Smooth muscle cell (in vitro differentiated cells): ENCODE measurements around the gene BMPER. TPM values are rescaled to one million over a fixed set of nuclear protein-coding genes. Genes with fewer than 3 reads are reported as not detected.

Experiments used
- DNase-seq: peaks from one replicate; lab custom pipeline; 2025; ENCODE audit not compliant: unreplicated experiment; lab: John Stamatoyannopoulos, UW
- H2AFZ ChIP-seq: fragments of 200-600 bp; sonication (generic); 2 replicates; pipeline ENCODE4 v1.6.0; 2016; ENCODE audit warnings: antibody characterized with exemption, low read depth, mild to moderate bottlenecking
- H3F3A ChIP-seq: fragments of 200-600 bp; sonication (generic); 2 replicates; pipeline ENCODE4 v1.6.0; 2017; ENCODE audit warnings: antibody characterized with exemption, low read depth
- H3K27ac ChIP-seq: fragments of 200-600 bp; sonication (generic); 2 replicates; pipeline ENCODE4 v1.5.1; 2016; ENCODE audit warnings: low read depth, mild to moderate bottlenecking
- H3K27me3 ChIP-seq: fragments of 200-600 bp; sonication (generic); 2 replicates; pipeline ENCODE4 v1.6.1; 2016; ENCODE audit warnings: low read depth, mild to moderate bottlenecking
- H3K36me3 ChIP-seq: fragments of 200-600 bp; sonication (generic); 2 replicates; pipeline ENCODE4 v1.5.1; 2016; ENCODE audit warnings: low read depth
- H3K4me1 ChIP-seq: fragments of 200-600 bp; sonication (generic); 2 replicates; pipeline ENCODE4 v1.5.1; 2016; ENCODE audit warnings: low read depth
- H3K4me2 ChIP-seq: fragments of 200-600 bp; sonication (generic); 2 replicates; pipeline ENCODE4 v1.6.0; 2016; ENCODE audit warnings: mild to moderate bottlenecking
- H3K4me3 ChIP-seq: fragments of 200-600 bp; sonication (generic); 2 replicates; pipeline ENCODE4 v1.5.1; 2016; ENCODE audit warnings: mild to moderate bottlenecking
- H3K79me2 ChIP-seq: fragments of 200-600 bp; sonication (generic); 2 replicates; pipeline ENCODE4 v1.6.0; 2016; ENCODE audit warnings: low read depth, mild to moderate bottlenecking
- H3K9ac ChIP-seq: fragments of 200-600 bp; sonication (generic); 2 replicates; pipeline ENCODE4 v1.6.0; 2016; ENCODE audit warnings: low read depth
- H3K9me3 ChIP-seq: fragments of 200-600 bp; sonication (generic); replicated peaks from 2 replicates; pipeline ENCODE4 v1.5.1; 2016; ENCODE audit warnings: low read depth
- H4K20me1 ChIP-seq: fragments of 200-600 bp; sonication (generic); 2 replicates; pipeline ENCODE4 v1.6.0; 2016; ENCODE audit warnings: low read depth
- WGBS: methylation state at CpG from one replicate; pipeline ENCODE4 v1.1.7; 2016; ENCODE audit warnings: low lambda C conversion rate; 5-methylcytosine and 5-hydroxymethylcytosine counted together
- polyA plus RNA-seq: library from polyadenylated mRNA; unstranded; fragments of >200 nt; fragmentation: Nextera tagmentation; extraction: Ambion mirVana; gene quantifications from 2 replicates; pipeline ENCODE4 v1.2.1, GENCODE V29; 2016
- total RNA-seq: library from RNA; depleted of rRNA; stranded (reverse); fragments of >200 nt; gene quantifications from 2 replicates; pipeline ENCODE4 v1.2.3, GENCODE V29; 2014
- TF ChIP-seq, protein P1 (sequence below): fragments of 200-600 bp; sonication (generic); IDR thresholded peaks from 2 replicates; pipeline ENCODE4 v1.5.1; 2017; ENCODE audit warnings: borderline replicate concordance, mild to moderate bottlenecking, antibody characterized with exemption; ENCODE audit not compliant: insufficient read depth, poor library complexity, severe bottlenecking

BMPER gene
- total and polyA plus RNA-seq, 2 experiments from 2014 or later: 3.0 to 21.9 TPM

DNA sequence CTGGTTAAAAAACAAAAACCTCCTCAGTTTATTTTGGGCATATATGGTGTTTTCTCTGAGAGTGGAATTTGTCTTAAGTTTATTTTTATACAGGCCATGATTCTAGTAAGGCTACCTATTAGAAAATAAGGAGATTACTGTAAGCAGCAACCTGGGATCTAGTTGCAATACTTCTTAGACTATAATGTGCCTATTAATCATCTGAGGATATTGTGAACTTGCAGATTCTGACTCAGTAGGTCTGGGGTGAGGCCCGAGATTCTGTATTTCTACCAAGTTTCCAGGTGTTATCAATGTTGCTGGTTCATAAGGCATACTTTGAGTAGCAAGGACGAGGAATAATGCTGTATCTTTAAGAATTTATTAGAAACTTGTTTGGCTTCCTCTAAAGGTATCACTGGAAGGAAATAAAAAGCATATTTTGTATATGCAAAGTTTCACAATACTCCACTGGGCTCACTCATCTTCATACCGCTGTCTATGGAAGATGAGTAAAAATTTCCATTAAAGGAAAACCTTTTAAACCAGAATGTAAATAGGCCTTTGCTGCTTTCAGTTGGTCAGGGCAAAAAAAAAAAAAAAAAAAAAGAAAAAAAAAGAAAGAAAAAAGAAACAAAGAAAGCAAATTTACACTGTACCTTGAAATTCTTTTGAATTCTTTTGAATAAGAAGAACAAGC is 105.8 kb downstream of the BMPER start:
- H4K20me1 ChIP-seq: no peaks in the 10 kb centered on the region
- H3K9ac ChIP-seq: no peak overlapping the region
- no peak overlapping the region for H2AFZ ChIP-seq
- WGBS: 78% methylated on average over 3 of the region's 3 CpGs
- no peaks in the 10 kb centered on the region for H3K27me3 ChIP-seq
- H3K9me3 ChIP-seq: no peaks in the 10 kb centered on the region
- H3K79me2 ChIP-seq: no peaks in the 10 kb centered on the region
- TF ChIP-seq, protein P1, sequence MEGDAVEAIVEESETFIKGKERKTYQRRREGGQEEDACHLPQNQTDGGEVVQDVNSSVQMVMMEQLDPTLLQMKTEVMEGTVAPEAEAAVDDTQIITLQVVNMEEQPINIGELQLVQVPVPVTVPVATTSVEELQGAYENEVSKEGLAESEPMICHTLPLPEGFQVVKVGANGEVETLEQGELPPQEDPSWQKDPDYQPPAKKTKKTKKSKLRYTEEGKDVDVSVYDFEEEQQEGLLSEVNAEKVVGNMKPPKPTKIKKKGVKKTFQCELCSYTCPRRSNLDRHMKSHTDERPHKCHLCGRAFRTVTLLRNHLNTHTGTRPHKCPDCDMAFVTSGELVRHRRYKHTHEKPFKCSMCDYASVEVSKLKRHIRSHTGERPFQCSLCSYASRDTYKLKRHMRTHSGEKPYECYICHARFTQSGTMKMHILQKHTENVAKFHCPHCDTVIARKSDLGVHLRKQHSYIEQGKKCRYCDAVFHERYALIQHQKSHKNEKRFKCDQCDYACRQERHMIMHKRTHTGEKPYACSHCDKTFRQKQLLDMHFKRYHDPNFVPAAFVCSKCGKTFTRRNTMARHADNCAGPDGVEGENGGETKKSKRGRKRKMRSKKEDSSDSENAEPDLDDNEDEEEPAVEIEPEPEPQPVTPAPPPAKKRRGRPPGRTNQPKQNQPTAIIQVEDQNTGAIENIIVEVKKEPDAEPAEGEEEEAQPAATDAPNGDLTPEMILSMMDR: no peak
- H3F3A ChIP-seq: no peaks in the 10 kb centered on the region
- H3K36me3 ChIP-seq: no peaks in the 10 kb centered on the region
- no peak overlapping the region for H3K27ac ChIP-seq
- H3K4me1 ChIP-seq: no peaks in the 10 kb centered on the region
- no peak overlapping the region for H3K4me3 ChIP-seq
- no peak for DNase-seq
- no peak overlapping the region for H3K4me2 ChIP-seq

DNA sequence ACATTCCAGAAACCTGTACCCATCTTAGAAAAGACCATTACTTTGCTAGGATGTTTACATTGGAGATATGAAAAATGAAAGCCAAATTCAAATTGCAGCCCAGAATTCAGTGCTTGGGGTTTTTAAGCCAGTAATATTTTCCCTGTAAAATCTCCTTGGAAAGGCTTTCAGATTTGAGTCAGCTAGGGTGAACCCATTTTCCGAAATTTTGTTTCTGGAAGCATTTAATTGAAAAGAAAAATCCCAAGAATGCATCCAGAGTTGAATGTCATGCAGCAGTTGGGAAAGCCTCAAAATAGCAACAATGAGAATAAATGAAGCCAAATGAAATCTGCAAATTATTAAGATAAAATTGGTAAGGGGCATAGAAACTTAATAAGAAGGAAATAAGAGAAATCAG is 106.4 kb downstream of the BMPER start:
- WGBS: 67% methylated on average over 1 of the region's 1 CpG
- Histone ChIP-seq H3K4me2 (no peak overlapping the region), H3K4me3 (no peak overlapping the region)

DNA sequence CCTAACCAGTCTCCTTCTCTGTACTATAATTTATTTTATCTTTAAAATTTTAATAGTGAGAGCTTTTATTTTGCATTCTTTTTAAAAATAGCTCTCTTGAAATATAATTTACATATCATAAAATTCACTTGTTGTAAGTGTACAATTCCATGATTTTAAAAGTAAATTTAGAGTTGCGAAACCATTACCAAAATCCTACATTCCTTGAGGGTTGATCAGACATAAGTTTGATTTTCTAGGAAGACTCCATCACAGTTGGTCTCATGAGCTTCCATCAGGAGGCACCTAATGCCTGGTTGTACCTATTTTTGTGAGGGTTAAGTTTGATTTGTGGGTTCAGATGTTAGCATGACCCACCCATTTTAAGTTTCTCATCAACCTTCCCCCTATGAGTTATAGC is 108.1 kb downstream of the BMPER start:
- Histone ChIP-seq H3K9ac (no peak overlapping the region), H3K27me3 (no peaks in the 10 kb centered on the region), H3K4me1 (no peaks in the 10 kb centered on the region), H2AFZ (no peak overlapping the region), H3K27ac (no peak overlapping the region), H3K4me3 (no peak overlapping the region), H3F3A (no peaks in the 10 kb centered on the region), H3K79me2 (no peaks in the 10 kb centered on the region), H3K36me3 (no peaks in the 10 kb centered on the region), H3K9me3 (no peaks in the 10 kb centered on the region), H3K4me2 (no peak overlapping the region), H4K20me1 (no peaks in the 10 kb centered on the region)
- TF ChIP-seq, protein P1: no peak
- DNase-seq: no peak
- 97% methylated on average over 1 of the region's 1 CpG for WGBS

More for the DNA sequence above, 106.4 kb downstream of the BMPER start:
- H3K9me3 ChIP-seq: no peaks in the 10 kb centered on the region
- H3K9ac ChIP-seq: no peak overlapping the region
- no peaks in the 10 kb centered on the region for H3K4me1 ChIP-seq
- H4K20me1 ChIP-seq: no peaks in the 10 kb centered on the region
- H3K27me3 ChIP-seq: no peaks in the 10 kb centered on the region
- no peaks in the 10 kb centered on the region for H3K36me3 ChIP-seq
- no peak overlapping the region for H2AFZ ChIP-seq
- no peaks in the 10 kb centered on the region for H3K79me2 ChIP-seq
- TF ChIP-seq, protein P1: no peak
- no peaks in the 10 kb centered on the region for H3F3A ChIP-seq
- DNase-seq: no peak
- H3K27ac ChIP-seq: peak overlapping the region; percentile 4

DNA sequence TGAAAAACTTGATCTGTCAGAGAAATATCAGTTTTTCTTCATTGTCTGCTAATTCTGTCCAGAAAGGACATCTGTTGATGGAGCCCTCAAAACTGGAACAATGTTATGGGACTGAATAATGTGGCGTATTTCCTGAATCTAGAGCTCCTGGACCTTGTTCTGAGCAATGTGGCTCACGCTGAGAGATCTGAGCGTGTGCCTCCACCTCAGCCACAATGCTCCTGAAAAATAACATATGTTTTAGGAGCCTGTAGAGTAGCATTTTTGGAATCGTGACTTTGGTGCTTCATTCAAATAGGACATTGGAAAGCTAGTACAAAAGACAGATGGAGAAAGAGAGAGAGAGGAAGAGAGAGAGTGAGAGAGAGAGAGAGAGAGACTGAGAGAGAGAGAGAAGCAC is 110.3 kb downstream of the BMPER start:
- Histone ChIP-seq H3K4me3 (no peak overlapping the region), H3K27ac (no peak overlapping the region), H3K4me1 (peaks cover 5% of the 10 kb centered on the region), H3K27me3 (no peaks in the 10 kb centered on the region), H3K36me3 (no peaks in the 10 kb centered on the region), H3F3A (no peaks in the 10 kb centered on the region), H3K79me2 (no peaks in the 10 kb centered on the region), H3K4me2 (no peak overlapping the region), H3K9me3 (no peaks in the 10 kb centered on the region), H3K9ac (no peak overlapping the region), H4K20me1 (no peaks in the 10 kb centered on the region), H2AFZ (no peak overlapping the region)
- TF ChIP-seq, protein P1: no peak
- 95% methylated on average over 4 of the region's 4 CpGs for WGBS
- DNase-seq: no peak
